C4-2B (cell line): ENCODE results near the gene ATXN1.

Experiments
- H3K27ac ChIP-seq: fragments of 450-650 bp; 2 replicates; pipeline ENCODE4 v1.5.1; 2017
- CTCF ChIP-seq: fragments of 450-650 bp; conservative IDR thresholded peaks from 2 replicates; pipeline ENCODE4 v1.5.1; 2017; ENCODE audit warnings: mild to moderate bottlenecking
- ZFX ChIP-seq: fragments of 450-650 bp; IDR thresholded peaks from 2 replicates; pipeline ENCODE4 v1.6.1; 2017

ATXN1 gene

GRCh38 chr6:16327777-16328325 lies 433.4 kb downstream of the ATXN1 start:
- TF ChIP-seq CTCF (no peak), ZFX (no peak)
- H3K27ac ChIP-seq: no peak overlapping the region

DNA sequence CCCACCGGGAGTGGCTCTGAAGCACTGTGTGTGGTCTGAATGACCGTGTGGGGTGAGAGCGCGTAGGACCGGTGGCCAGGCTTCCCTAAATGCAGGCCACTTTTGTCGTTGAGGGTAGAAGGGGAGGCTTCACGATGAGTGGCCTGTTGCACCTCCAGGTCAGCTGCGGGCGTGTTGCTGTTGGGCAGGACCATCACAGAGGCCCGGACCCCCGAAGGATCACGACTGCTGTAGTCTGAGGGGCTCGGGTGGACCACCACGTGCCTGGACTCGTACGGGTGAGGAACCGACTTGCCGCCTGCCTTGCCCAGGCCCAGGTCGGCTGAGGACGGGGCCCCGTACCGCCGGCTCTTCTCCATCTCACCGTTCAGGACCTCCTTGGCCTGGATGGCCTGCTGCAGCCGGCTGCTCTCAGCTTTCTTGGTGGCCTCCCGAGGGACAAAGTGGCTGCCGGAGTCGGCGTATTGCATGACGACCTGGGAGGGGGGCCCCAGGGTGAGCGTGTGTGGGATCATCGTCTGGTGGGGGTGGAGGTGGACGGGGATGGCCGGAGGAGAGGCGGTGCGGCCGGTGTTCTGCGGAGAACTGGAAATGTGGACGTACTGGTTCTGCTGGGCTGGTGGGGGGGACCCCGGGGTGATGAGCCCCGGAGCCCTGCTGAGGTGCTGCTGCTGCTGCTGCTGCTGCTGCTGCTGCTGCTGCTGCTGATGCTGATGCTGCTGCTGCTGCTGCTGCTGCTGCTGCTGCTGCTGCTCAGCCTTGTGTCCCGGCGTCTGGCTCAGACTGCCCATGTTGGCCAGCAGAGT lies 434.1 kb downstream of the ATXN1 start:
- no peak overlapping the region for H3K27ac ChIP-seq
- TF ChIP-seq CTCF (no peak), ZFX (no peak)

DNA sequence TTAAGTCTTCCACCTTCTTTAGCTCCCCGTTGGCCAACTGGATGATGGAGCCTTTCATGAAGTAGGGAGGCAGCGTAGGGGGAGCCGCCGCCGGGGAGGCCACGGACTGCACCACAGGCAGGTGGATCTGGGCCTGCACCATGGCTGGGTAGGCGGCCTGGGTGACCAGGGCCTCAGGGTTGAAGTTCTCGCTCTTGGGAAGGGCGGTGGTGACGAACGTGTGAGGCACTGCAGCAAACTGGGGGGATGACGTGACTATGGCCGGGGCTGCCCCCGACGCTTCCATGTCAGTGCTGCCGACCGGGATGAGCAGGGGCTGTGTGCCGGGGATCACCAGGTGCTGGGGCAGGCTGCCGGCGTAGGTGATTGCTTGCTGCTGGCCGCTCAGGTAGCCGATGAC lies 434.7 kb downstream of the ATXN1 start:
- TF ChIP-seq ZFX: no peak
- no peak for TF ChIP-seq CTCF

DNA sequence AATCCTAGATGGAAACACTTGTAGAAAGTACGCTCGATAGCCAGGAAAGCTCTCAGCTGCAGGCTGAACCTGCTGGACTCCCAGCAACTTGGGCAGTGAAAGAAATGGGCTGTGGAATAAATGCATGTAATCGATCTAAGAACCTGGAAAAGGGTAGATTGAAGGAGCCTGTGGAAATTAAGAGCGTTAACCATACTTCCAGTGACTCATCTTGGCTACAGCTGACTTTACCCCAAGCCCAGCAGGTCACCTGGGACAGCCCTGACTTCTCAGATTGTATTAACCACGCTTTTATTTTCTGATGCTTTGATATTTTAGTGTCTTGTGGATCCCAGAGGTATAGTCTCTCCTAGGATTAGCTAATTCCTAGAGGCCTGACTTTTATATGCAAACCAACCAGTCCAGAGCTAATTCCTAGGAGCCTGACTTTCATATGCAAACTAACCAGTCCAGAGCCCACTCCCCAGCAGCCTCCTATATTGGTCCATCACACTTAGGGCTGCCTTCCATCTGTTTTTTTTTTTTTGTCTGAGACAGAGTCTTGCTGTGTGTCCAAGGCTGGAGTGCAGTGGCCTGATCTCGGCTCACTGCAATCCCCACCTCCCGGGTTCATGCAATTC lies 436.5 kb downstream of the ATXN1 start:
- no peak overlapping the region for H3K27ac ChIP-seq
- TF ChIP-seq ZFX (no peak), CTCF (no peak)

More for the DNA sequence above, 434.7 kb downstream of the ATXN1 start:
- no peak overlapping the region for H3K27ac ChIP-seq

DNA sequence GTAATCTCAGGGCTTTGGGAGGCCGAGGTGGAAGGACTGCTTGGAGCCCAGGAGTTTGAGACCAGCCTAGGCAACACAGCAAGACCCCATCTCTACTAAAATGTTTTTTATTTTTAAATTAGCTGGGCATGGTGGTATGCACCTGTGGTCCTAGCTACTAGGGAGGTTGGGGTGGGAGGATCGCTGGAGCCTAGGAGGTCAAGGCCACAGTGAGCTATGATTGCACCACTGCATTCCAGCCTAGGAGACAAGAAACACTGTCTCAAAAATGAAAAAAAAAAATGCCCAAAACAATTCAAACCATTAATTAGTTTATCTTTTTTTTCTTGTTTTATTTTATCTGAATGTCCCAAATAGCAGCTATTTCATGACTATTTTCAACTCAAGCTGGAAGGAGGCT lies 437.1 kb downstream of the ATXN1 start:
- no peak overlapping the region for H3K27ac ChIP-seq

DNA sequence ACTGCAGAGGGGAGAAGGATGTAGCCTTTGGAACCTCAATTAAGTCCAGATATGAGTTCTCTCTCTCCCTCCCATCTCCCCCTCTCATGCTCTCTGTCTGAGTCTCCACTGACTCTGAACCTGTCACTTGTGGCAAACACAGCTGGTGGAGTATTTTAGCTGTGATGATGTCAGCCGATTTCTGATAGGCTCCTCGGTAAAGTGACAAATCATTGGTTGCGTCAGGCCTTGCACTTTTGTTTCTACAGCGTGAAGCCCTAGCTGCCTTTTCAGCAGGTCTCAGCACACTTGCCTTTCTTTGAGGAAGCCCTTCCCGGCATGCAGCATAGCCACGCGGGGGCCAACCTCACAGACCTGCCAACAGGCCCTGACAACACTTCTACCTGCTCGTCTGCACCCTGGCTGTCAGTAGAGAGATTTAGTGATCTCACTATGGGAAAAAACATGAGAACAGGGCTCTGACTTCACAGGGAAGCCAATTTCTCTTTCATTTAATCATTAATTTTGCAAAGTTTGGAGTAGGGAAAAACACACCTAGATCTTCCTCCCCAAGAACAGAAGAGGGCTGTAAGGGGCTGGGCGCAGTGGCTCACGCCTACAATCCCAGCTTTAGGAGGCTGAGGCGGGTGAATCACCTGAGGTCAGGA lies 438.5 kb downstream of the ATXN1 start:
- no peak for TF ChIP-seq ZFX
- no peak for TF ChIP-seq CTCF
- no peak overlapping the region for H3K27ac ChIP-seq

More for the DNA sequence above, 437.1 kb downstream of the ATXN1 start:
- TF ChIP-seq ZFX (no peak), CTCF (no peak)

DNA sequence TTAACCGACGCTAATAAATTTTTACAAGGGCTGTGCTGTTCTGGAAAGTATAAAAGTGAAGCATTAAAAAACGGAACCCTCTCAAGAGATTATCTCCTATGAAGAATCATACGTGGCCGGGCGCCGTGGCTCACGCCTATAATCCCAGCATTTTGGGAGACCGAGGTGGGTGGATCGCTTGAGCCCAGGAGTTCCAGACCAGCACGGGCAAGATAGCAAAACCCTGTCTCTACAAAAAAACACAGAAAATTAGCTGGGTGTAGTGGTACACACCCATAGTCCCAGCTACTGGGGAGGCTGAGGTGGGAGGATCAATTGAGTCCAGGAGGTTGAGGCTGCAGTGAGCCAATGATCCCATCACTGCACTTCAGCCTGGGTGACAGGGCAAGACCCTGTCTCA lies 439.4 kb downstream of the ATXN1 start:
- H3K27ac ChIP-seq: no peak overlapping the region
- TF ChIP-seq CTCF (no peak), ZFX (no peak)
